Liver (tissue), 3 donors: ENCODE data around the gene DGCR2.

Source experiments
- EGR1 ChIP-seq, 2 donors: IDR thresholded peaks; 2 replicates each; pipeline ENCODE4 v1.6.1; 2016 to 2018; ENCODE audit warnings: antibody characterized with exemption in 2 of 2, low read depth in 2 of 2
- FOXA1 ChIP-seq: IDR thresholded peaks from 2 replicates; pipeline ENCODE4 v1.6.1; 2016; ENCODE audit warnings: antibody characterized with exemption
- GABPA ChIP-seq, 2 donors: IDR thresholded peaks in 1 of 2; conservative IDR thresholded peaks in 1 of 2; 2 replicates each; pipeline ENCODE4 v1.6.1; 2016; ENCODE audit warnings: antibody characterized with exemption in 2 of 2, mild to moderate bottlenecking in 1 of 2, moderate library complexity in 1 of 2
- JUND ChIP-seq, 2 donors: IDR thresholded peaks; 2 replicates each; pipeline ENCODE4 v1.6.1; 2016; ENCODE audit warnings: antibody characterized with exemption in 2 of 2
- RAD21 ChIP-seq, 2 donors: IDR thresholded peaks; 2 replicates each; pipeline ENCODE4 v1.6.1; 2016; ENCODE audit warnings: antibody characterized with exemption in 2 of 2, mild to moderate bottlenecking in 2 of 2
- SP1 ChIP-seq: IDR thresholded peaks from 2 replicates; pipeline ENCODE4 v1.6.1; 2018; ENCODE audit warnings: antibody characterized with exemption, mild to moderate bottlenecking
- TAF1 ChIP-seq: conservative IDR thresholded peaks from 2 replicates; pipeline ENCODE4 v1.6.1; 2016; ENCODE audit warnings: antibody characterized with exemption, mild to moderate bottlenecking
- YY1 ChIP-seq: IDR thresholded peaks from 2 replicates; pipeline ENCODE4 v1.6.1; 2016; ENCODE audit warnings: antibody characterized with exemption, mild to moderate bottlenecking
- TF ChIP-seq, protein P1 (sequence below): fragments of 150-350 bp; IDR thresholded peaks from 2 replicates; pipeline ENCODE4 v1.5.1; 2017; ENCODE audit warnings: improper control_type of control experiment, low read depth, low read length; ENCODE audit not compliant: missing input control
- TF ChIP-seq, protein P2 (sequence below): IDR thresholded peaks from 2 replicates; pipeline ENCODE4 v1.6.1; 2016; ENCODE audit warnings: antibody characterized with exemption, mild to moderate bottlenecking
- TF ChIP-seq, protein P3 (sequence below): IDR thresholded peaks from 2 replicates; pipeline ENCODE4 v1.6.1; 2016; ENCODE audit warnings: antibody characterized with exemption
- TF ChIP-seq, protein P4 (sequence below): IDR thresholded peaks from 2 replicates; pipeline ENCODE4 v1.6.1; 2016; ENCODE audit warnings: antibody characterized with exemption
- TF ChIP-seq, protein P5 (sequence below): IDR thresholded peaks from 2 replicates; pipeline ENCODE4 v1.6.1; 2016; ENCODE audit warnings: antibody characterized with exemption
- donor health status: healthy.
- donor health status: healthy.

DNA sequence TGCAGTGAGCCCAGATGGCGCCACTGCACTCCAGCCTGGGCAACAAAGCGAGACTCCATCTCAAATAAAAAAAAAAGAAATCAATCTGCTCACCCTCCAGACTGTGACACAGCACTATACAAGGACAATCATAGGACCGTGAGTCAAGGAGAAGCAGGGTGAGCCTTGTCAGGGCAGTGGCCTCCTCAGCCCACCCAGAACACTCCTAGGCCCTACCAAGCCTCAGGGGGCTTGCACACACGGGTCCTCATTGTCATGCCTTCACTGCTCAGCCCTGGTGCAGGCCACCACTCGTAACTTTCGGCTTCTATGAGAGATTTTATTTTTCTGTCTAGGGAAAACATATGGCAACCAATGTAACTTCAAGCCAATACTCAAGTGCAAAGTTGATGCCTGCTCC, 35.8 kb downstream of the DGCR2 start:
- TF ChIP-seq, protein P1, sequence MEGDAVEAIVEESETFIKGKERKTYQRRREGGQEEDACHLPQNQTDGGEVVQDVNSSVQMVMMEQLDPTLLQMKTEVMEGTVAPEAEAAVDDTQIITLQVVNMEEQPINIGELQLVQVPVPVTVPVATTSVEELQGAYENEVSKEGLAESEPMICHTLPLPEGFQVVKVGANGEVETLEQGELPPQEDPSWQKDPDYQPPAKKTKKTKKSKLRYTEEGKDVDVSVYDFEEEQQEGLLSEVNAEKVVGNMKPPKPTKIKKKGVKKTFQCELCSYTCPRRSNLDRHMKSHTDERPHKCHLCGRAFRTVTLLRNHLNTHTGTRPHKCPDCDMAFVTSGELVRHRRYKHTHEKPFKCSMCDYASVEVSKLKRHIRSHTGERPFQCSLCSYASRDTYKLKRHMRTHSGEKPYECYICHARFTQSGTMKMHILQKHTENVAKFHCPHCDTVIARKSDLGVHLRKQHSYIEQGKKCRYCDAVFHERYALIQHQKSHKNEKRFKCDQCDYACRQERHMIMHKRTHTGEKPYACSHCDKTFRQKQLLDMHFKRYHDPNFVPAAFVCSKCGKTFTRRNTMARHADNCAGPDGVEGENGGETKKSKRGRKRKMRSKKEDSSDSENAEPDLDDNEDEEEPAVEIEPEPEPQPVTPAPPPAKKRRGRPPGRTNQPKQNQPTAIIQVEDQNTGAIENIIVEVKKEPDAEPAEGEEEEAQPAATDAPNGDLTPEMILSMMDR: no peak
- TF ChIP-seq, protein P2, sequence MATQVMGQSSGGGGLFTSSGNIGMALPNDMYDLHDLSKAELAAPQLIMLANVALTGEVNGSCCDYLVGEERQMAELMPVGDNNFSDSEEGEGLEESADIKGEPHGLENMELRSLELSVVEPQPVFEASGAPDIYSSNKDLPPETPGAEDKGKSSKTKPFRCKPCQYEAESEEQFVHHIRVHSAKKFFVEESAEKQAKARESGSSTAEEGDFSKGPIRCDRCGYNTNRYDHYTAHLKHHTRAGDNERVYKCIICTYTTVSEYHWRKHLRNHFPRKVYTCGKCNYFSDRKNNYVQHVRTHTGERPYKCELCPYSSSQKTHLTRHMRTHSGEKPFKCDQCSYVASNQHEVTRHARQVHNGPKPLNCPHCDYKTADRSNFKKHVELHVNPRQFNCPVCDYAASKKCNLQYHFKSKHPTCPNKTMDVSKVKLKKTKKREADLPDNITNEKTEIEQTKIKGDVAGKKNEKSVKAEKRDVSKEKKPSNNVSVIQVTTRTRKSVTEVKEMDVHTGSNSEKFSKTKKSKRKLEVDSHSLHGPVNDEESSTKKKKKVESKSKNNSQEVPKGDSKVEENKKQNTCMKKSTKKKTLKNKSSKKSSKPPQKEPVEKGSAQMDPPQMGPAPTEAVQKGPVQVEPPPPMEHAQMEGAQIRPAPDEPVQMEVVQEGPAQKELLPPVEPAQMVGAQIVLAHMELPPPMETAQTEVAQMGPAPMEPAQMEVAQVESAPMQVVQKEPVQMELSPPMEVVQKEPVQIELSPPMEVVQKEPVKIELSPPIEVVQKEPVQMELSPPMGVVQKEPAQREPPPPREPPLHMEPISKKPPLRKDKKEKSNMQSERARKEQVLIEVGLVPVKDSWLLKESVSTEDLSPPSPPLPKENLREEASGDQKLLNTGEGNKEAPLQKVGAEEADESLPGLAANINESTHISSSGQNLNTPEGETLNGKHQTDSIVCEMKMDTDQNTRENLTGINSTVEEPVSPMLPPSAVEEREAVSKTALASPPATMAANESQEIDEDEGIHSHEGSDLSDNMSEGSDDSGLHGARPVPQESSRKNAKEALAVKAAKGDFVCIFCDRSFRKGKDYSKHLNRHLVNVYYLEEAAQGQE: no peak
- TF ChIP-seq, protein P3, sequence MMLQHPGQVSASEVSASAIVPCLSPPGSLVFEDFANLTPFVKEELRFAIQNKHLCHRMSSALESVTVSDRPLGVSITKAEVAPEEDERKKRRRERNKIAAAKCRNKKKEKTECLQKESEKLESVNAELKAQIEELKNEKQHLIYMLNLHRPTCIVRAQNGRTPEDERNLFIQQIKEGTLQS: no peak
- TF ChIP-seq EGR1 (IDR thresholded peaks at IDR 0.05; ENCODE audit: low read depth in 2 of 2): no peak
- no peak for TF ChIP-seq GABPA (IDR thresholded peaks at IDR 0.05 in 1 of 2, conservative IDR thresholded peaks at IDR 0.05 in 1 of 2)
- TF ChIP-seq YY1: no peak
- no peak for TF ChIP-seq RAD21 (IDR thresholded peaks at IDR 0.05)
- TF ChIP-seq FOXA1: no peak
- TF ChIP-seq JUND (IDR thresholded peaks at IDR 0.05): no peak
- no peak for TF ChIP-seq TAF1
- TF ChIP-seq, protein P4, sequence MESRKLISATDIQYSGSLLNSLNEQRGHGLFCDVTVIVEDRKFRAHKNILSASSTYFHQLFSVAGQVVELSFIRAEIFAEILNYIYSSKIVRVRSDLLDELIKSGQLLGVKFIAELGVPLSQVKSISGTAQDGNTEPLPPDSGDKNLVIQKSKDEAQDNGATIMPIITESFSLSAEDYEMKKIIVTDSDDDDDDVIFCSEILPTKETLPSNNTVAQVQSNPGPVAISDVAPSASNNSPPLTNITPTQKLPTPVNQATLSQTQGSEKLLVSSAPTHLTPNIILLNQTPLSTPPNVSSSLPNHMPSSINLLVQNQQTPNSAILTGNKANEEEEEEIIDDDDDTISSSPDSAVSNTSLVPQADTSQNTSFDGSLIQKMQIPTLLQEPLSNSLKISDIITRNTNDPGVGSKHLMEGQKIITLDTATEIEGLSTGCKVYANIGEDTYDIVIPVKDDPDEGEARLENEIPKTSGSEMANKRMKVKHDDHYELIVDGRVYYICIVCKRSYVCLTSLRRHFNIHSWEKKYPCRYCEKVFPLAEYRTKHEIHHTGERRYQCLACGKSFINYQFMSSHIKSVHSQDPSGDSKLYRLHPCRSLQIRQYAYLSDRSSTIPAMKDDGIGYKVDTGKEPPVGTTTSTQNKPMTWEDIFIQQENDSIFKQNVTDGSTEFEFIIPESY: no peak
- TF ChIP-seq SP1: no peak
- TF ChIP-seq, protein P5, sequence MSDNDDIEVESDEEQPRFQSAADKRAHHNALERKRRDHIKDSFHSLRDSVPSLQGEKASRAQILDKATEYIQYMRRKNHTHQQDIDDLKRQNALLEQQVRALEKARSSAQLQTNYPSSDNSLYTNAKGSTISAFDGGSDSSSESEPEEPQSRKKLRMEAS: no peak
